ENCODE data around the gene OBSL1. TPM values are rescaled to one million over a fixed set of nuclear protein-coding genes. Genes with fewer than 3 reads are reported as not detected.

The OBSL1 gene
- total and polyA plus RNA-seq, 4 donors = 14.2 to 35.3 (median 27.3) TPM

DNA sequence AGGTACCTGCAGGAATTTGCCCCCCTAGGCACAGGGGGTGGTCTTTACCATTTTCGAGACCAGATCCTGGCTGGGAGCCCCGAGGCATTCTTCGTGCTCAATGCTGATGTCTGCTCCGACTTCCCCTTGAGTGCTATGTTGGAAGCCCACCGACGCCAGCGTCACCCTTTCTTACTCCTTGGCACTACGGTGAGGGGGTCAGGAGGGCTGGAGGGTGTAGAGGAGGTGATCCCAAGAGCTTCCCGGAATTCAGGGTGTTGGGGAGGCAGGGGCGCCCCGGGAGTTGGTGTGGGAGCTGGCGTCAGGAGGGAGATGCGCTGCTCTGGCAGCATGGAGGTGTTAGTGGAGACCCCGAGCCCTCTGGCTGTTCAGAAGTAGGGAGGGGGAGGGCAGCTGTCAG is 69.5 kb downstream of the OBSL1 start (continued):
- TF ChIP-seq, protein P1, sequence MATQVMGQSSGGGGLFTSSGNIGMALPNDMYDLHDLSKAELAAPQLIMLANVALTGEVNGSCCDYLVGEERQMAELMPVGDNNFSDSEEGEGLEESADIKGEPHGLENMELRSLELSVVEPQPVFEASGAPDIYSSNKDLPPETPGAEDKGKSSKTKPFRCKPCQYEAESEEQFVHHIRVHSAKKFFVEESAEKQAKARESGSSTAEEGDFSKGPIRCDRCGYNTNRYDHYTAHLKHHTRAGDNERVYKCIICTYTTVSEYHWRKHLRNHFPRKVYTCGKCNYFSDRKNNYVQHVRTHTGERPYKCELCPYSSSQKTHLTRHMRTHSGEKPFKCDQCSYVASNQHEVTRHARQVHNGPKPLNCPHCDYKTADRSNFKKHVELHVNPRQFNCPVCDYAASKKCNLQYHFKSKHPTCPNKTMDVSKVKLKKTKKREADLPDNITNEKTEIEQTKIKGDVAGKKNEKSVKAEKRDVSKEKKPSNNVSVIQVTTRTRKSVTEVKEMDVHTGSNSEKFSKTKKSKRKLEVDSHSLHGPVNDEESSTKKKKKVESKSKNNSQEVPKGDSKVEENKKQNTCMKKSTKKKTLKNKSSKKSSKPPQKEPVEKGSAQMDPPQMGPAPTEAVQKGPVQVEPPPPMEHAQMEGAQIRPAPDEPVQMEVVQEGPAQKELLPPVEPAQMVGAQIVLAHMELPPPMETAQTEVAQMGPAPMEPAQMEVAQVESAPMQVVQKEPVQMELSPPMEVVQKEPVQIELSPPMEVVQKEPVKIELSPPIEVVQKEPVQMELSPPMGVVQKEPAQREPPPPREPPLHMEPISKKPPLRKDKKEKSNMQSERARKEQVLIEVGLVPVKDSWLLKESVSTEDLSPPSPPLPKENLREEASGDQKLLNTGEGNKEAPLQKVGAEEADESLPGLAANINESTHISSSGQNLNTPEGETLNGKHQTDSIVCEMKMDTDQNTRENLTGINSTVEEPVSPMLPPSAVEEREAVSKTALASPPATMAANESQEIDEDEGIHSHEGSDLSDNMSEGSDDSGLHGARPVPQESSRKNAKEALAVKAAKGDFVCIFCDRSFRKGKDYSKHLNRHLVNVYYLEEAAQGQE (IDR thresholded peaks at IDR 0.05) = no peak
- no peak for TF ChIP-seq TAF1 (conservative IDR thresholded peaks at IDR 0.05)

Small RNA genes lying within 50 kb of the gene (small RNA-seq; reads per million reads assigned to genes)
- not detected for gene MIR3132
- not detected for gene RN7SKP213

Other genes with a start within 250 kb of the OBSL1 start
- not detected for gene RESP18, start 238.8 kb downstream of the OBSL1 start, total RNA-seq
- gene RESP18, start 238.8 kb downstream of the OBSL1 start, polyA plus RNA-seq = not detected
- 10 to 100 TPM; 25.8 to 58.4 TPM for gene DNPEP, start 183.6 kb downstream of the OBSL1 start, total RNA-seq
- gene DNPEP, start 183.6 kb downstream of the OBSL1 start, polyA plus RNA-seq = 10 to 100 TPM; 41.0 to 50.5 TPM
- gene DES, start 153.2 kb downstream of the OBSL1 start, total RNA-seq = 10 to 100 TPM in 1 of 2 donors, under 1 TPM in 1; 0.23 to 50.0 TPM
- 1 to 10 TPM in 1 of 2 donors, under 1 TPM in 1; 0.15 to 6.2 TPM for gene DES, start 153.2 kb downstream of the OBSL1 start, polyA plus RNA-seq
- gene SPEG, start 136.7 kb downstream of the OBSL1 start, total RNA-seq = under 1 TPM; 0.51 to 0.75 TPM
- gene SPEG, start 136.7 kb downstream of the OBSL1 start, polyA plus RNA-seq = under 1 TPM; 0.57 to 0.96 TPM
- 10 to 100 TPM; 20.2 to 59.4 TPM for gene GMPPA, start 72.6 kb downstream of the OBSL1 start, total RNA-seq
- 10 to 100 TPM; 32.6 to 54.3 TPM for gene GMPPA, start 72.6 kb downstream of the OBSL1 start, polyA plus RNA-seq
- 1 to 10 TPM in 1 of 2 donors, under 1 TPM in 1; 0.08 to 1.5 TPM for gene ASIC4, start 57.1 kb downstream of the OBSL1 start, total RNA-seq
- gene ASIC4, start 57.1 kb downstream of the OBSL1 start, polyA plus RNA-seq = not detected
- 10 to 100 TPM; 26.5 to 85.2 TPM for gene CHPF, start 27.7 kb downstream of the OBSL1 start, total RNA-seq
- gene CHPF, start 27.7 kb downstream of the OBSL1 start, polyA plus RNA-seq = 100 to 1,000 TPM in 1 of 2 donors, 10 to 100 TPM in 1; 31.1 to 135 TPM
- gene TMEM198, start 27.5 kb downstream of the OBSL1 start, total RNA-seq = 1 to 10 TPM; 1.1 to 1.8 TPM
- 1 to 10 TPM in 1 of 2 donors, under 1 TPM in 1; 0.74 to 1.9 TPM for gene TMEM198, start 27.5 kb downstream of the OBSL1 start, polyA plus RNA-seq
- gene INHA, start 771 bp upstream of the OBSL1 start, total RNA-seq = under 1 TPM; 0.08 to 0.14 TPM
- under 1 TPM; 0.03 to 0.15 TPM for gene INHA, start 771 bp upstream of the OBSL1 start, polyA plus RNA-seq
- gene STK11IP, start 26.3 kb upstream of the OBSL1 start, total RNA-seq = 1 to 10 TPM; 7.1 to 8.4 TPM
- 1 to 10 TPM; 2.9 to 5.7 TPM for gene STK11IP, start 26.3 kb upstream of the OBSL1 start, polyA plus RNA-seq
- gene SLC4A3, start 56.1 kb upstream of the OBSL1 start, total RNA-seq = under 1 TPM; 0.08 to 0.19 TPM
- under 1 TPM; 0.08 TPM for gene SLC4A3, start 56.1 kb upstream of the OBSL1 start, polyA plus RNA-seq

Data from liver (tissue), 6 donors.